Loucy (cell line): Measurements from ENCODE around the gene FAM181A.

Source experiments
- H2AFZ ChIP-seq: fragments of 200-600 bp; sonication (generic); 2 replicates; pipeline ENCODE4 v1.6.0; 2016; ENCODE audit warnings: antibody characterized with exemption, mild to moderate bottlenecking, low read length, moderate library complexity
- H3F3A ChIP-seq: fragments of 200-600 bp; 2 replicates; pipeline ENCODE4 v1.6.0; 2016; ENCODE audit warnings: antibody characterized with exemption, low read depth, mild to moderate bottlenecking
- H3K27me3 ChIP-seq: fragments of 200-600 bp; sonication (generic); 2 replicates; pipeline ENCODE4 v1.6.1; 2014; ENCODE audit warnings: low read length, mild to moderate bottlenecking; ENCODE audit not compliant: insufficient read depth, poor library complexity, severe bottlenecking
- H3K36me3 ChIP-seq: fragments of 200-600 bp; sonication (generic); 2 replicates; pipeline ENCODE4 v1.6.1; 2016; ENCODE audit warnings: low read length; ENCODE audit not compliant: insufficient read depth
- H3K4me1 ChIP-seq: fragments of 200-600 bp; sonication (generic); 2 replicates; pipeline ENCODE4 v1.5.1; 2014; ENCODE audit warnings: low read length, mild to moderate bottlenecking; ENCODE audit not compliant: insufficient read depth, poor library complexity, severe bottlenecking
- H3K4me2 ChIP-seq: fragments of 200-600 bp; sonication (generic); 2 replicates; pipeline ENCODE4 v1.6.0; 2014; ENCODE audit warnings: antibody characterized with exemption, low read length, low read depth, mild to moderate bottlenecking; ENCODE audit not compliant: poor library complexity, severe bottlenecking
- H3K4me3 ChIP-seq: fragments of 200-600 bp; sonication (generic); 2 replicates; pipeline ENCODE4 v1.5.1; 2014; ENCODE audit warnings: low read length, mild to moderate bottlenecking, mixed read lengths; ENCODE audit not compliant: poor library complexity, severe bottlenecking
- H3K79me2 ChIP-seq: fragments of 200-600 bp; sonication (generic); 2 replicates; pipeline ENCODE4 v1.6.1; 2014; ENCODE audit warnings: low read length; ENCODE audit not compliant: insufficient read depth
- H3K9ac ChIP-seq: fragments of 200-600 bp; sonication (generic); 2 replicates; pipeline ENCODE4 v1.6.0; 2014; ENCODE audit warnings: mild to moderate bottlenecking, low read depth, low read length, moderate library complexity; ENCODE audit not compliant: poor library complexity, severe bottlenecking
- H3K9me2 ChIP-seq: fragments of 200-600 bp; sonication (generic); replicated peaks from 2 replicates; pipeline ENCODE4 v1.6.1; 2016; ENCODE audit warnings: low read depth, low read length, mixed read lengths
- H3K9me3 ChIP-seq: fragments of 200-600 bp; sonication (generic); 2 replicates; pipeline ENCODE4 v1.6.1; 2014; ENCODE audit warnings: mild to moderate bottlenecking, antibody characterized with exemption, low read length, low read depth; ENCODE audit not compliant: insufficient read depth
- H4K20me1 ChIP-seq: fragments of 200-600 bp; sonication (generic); 2 replicates; pipeline ENCODE4 v1.6.0; 2014; ENCODE audit warnings: antibody characterized with exemption, low read length, mild to moderate bottlenecking; ENCODE audit not compliant: insufficient read depth, poor library complexity, severe bottlenecking
- CTCF ChIP-seq: fragments of 200-600 bp; sonication (generic); conservative IDR thresholded peaks from 2 replicates; pipeline ENCODE4 v1.5.1; 2014; ENCODE audit warnings: mild to moderate bottlenecking, antibody characterized with exemption, low read length
- EZH2phosphoT487 ChIP-seq: fragments of 200-600 bp; IDR thresholded peaks from 2 replicates; pipeline ENCODE4 v1.6.1; 2018; ENCODE audit warnings: antibody characterized with exemption, mild to moderate bottlenecking, moderate library complexity, borderline replicate concordance

FAM181A gene

GRCh38 chr14:93903342-93904184 lies 23.6 kb upstream of the FAM181A start:
- H3K36me3 ChIP-seq = no peaks in the 10 kb centered on the region

GRCh38 chr14:93905623-93906022 lies 21.5 kb upstream of the FAM181A start:
- Histone ChIP-seq H3K4me1 (no peaks in the 10 kb centered on the region), H4K20me1 (no peaks in the 10 kb centered on the region), H3K9ac (no peak overlapping the region), H3F3A (no peaks in the 10 kb centered on the region), H3K79me2 (no peaks in the 10 kb centered on the region), H3K9me2 (no peaks in the 10 kb centered on the region), H2AFZ (no peak overlapping the region), H3K9me3 (no peaks in the 10 kb centered on the region), H3K4me2 (no peak overlapping the region), H3K4me3 (no peak overlapping the region), H3K36me3 (no peaks in the 10 kb centered on the region), H3K27me3 (no peaks in the 10 kb centered on the region)
- no peak for TF ChIP-seq CTCF
- no peak for TF ChIP-seq EZH2phosphoT487

More at GRCh38 chr14:93903342-93904184, 23.6 kb upstream of the FAM181A start:
- Histone ChIP-seq H3K79me2 (no peaks in the 10 kb centered on the region), H3K9ac (no peak overlapping the region), H3K4me3 (no peak overlapping the region), H3K9me2 (no peaks in the 10 kb centered on the region), H3K9me3 (no peaks in the 10 kb centered on the region), H3K4me2 (no peak overlapping the region), H2AFZ (no peak overlapping the region; the same call in 1 of the 2 replicates), H4K20me1 (no peaks in the 10 kb centered on the region), H3K27me3 (no peaks in the 10 kb centered on the region), H3F3A (no peaks in the 10 kb centered on the region), H3K4me1 (no peaks in the 10 kb centered on the region)
- peak; percentile 60 for TF ChIP-seq CTCF
- no peak for TF ChIP-seq EZH2phosphoT487

- peak overlapping the region; percentile 75 for H2AFZ ChIP-seq
- no peaks in the 10 kb centered on the region for H3K9me3 ChIP-seq
- H3K79me2 ChIP-seq = no peaks in the 10 kb centered on the region
- H3K27me3 ChIP-seq = no peaks in the 10 kb centered on the region
- no peaks in the 10 kb centered on the region for H3K9me2 ChIP-seq
- H3K36me3 ChIP-seq = no peaks in the 10 kb centered on the region
- H4K20me1 ChIP-seq = no peaks in the 10 kb centered on the region
- H3K4me1 ChIP-seq = no peaks in the 10 kb centered on the region
- H3K4me3 ChIP-seq = no peak overlapping the region
- TF ChIP-seq EZH2phosphoT487 = no peak
- peak; percentile 78 for TF ChIP-seq CTCF
- H3K4me2 ChIP-seq = no peak overlapping the region
- H3K9ac ChIP-seq = no peak overlapping the region
- H3F3A ChIP-seq = no peaks in the 10 kb centered on the region
Measured at GRCh38 chr14:93906341-93907329, 20.5 kb upstream of the FAM181A start.
